ENCODE data around the gene OR12D2. TPM values are rescaled to one million over a fixed set of nuclear protein-coding genes. Genes with fewer than 3 reads are reported as not detected.
"Not testable (repeated sequence)": the region's sequence is repeated elsewhere in the genome, so short reads cannot be mapped to it uniquely, and the experiment has no call there.

Gene OR12D2
- total RNA-seq, 1 experiment from 2014 or later: not detected

GRCh38 chr6:29444031-29444430, 48.6 kb downstream of the OR12D2 start:
- in situ Hi-C loops (cut with HindIII; ENCODE audit: low pct_unique_long_range_greater_than_20kb, low sequenced_read_pairs); DNase-seq (ENCODE audit: low read depth, low spot score): not testable (repeated sequence)

Other genes with a start within 250 kb of the OR12D2 start
- not detected in 2 replicates for gene OR2J2, start 224.7 kb upstream of the OR12D2 start, total RNA-seq (2014; rRNA removed; shearing (Covaris generic))
- not detected in 2 replicates for gene OR14J1, start 93.9 kb upstream of the OR12D2 start, total RNA-seq (2014; rRNA removed; shearing (Covaris generic))
- not detected in 2 replicates for gene OR5V1, start 26.8 kb upstream of the OR12D2 start, total RNA-seq (2014; rRNA removed; shearing (Covaris generic))
- gene OR12D3, start 20.3 kb upstream of the OR12D2 start, total RNA-seq (2014; rRNA removed; shearing (Covaris generic)): not detected in 2 replicates
- not detected in 2 replicates for gene OR12D1, start 19.3 kb downstream of the OR12D2 start, total RNA-seq (2014; rRNA removed; shearing (Covaris generic))
- gene OR10C1, start 43.7 kb downstream of the OR12D2 start, total RNA-seq (2014; rRNA removed; shearing (Covaris generic)): not detected in 2 replicates
- not detected in 2 replicates for gene OR11A1, start 61.4 kb downstream of the OR12D2 start, total RNA-seq (2014; rRNA removed; shearing (Covaris generic))
- not detected in 2 replicates for gene OR2H1, start 61.5 kb downstream of the OR12D2 start, total RNA-seq (2014; rRNA removed; shearing (Covaris generic))
- gene MAS1L, start 92.3 kb downstream of the OR12D2 start, total RNA-seq (2014; rRNA removed; shearing (Covaris generic)): not detected in 2 replicates
- gene UBD, start 164.1 kb downstream of the OR12D2 start, total RNA-seq (2014; rRNA removed; shearing (Covaris generic)): not detected in 2 replicates
- not detected in 2 replicates for gene OR2H2, start 189.5 kb downstream of the OR12D2 start, total RNA-seq (2014; rRNA removed; shearing (Covaris generic))
- 9.4 and 10.7 TPM in 2 replicates for gene GABBR1, start 237.6 kb downstream of the OR12D2 start, total RNA-seq (2014; rRNA removed; shearing (Covaris generic))

Measured in SK-MEL-5 (cell line).